Esophagus muscularis mucosa (tissue), 4 donors: Measurements from ENCODE around the gene GTPBP6. TPM values are rescaled to one million over a fixed set of nuclear protein-coding genes. Genes with fewer than 3 reads are reported as not detected.
"Not testable (repeated sequence)": the region's sequence is repeated elsewhere in the genome, so short reads cannot be mapped to it uniquely, and the experiment has no call there.

ENCODE experiments used
- DNase-seq: peaks from one replicate; pipeline ENCODE4 v3.0.0-alpha.2; 2017; ENCODE audit errors: extremely low spot score
- H3K27ac ChIP-seq, 4 donors: fragments of 200-600 bp; sonication (generic); replicated peaks in 1 of 4; 1 replicate in 3 of 4; 2 replicates in 1 of 4; pipeline ENCODE4 v1.5.1; 2016 to 2019; ENCODE audit warnings: mild to moderate bottlenecking in 1 of 4
- H3K27me3 ChIP-seq, 4 donors: fragments of 200-600 bp; sonication (generic); one replicate each; pipeline versions ENCODE4 v1.5.1 to v1.6.0; 2016 to 2019
- H3K36me3 ChIP-seq, 4 donors: fragments of 200-600 bp; sonication (generic); one replicate each; pipeline ENCODE4 v1.5.1; 2016 to 2019
- H3K4me1 ChIP-seq, 4 donors: fragments of 200-600 bp; sonication (generic); one replicate each; pipeline ENCODE4 v1.5.1; 2016 to 2019
- H3K4me3 ChIP-seq, 4 donors: fragments of 200-600 bp; sonication (generic); 1 replicate in 2 of 4; 2 replicates in 2 of 4; pipeline ENCODE4 v1.5.1; 2016 to 2019; ENCODE audit warnings: mild to moderate bottlenecking in 4 of 4, moderate library complexity in 1 of 4
- H3K9me3 ChIP-seq, 4 donors: fragments of 200-600 bp; sonication (generic); 1 replicate in 3 of 4; 2 replicates in 1 of 4; pipeline ENCODE4 v1.5.1; 2016 to 2019
- CTCF ChIP-seq, 3 experiments: fragments of 200-600 bp in 2 of 3; fragments of 450-650 bp in 1 of 3; sonication (generic) in 2 of 3; IDR thresholded peaks; one replicate each; pipeline ENCODE4 v1.5.1; 2017 to 2019; ENCODE audit warnings: antibody characterized with exemption in 3 of 3, mild to moderate bottlenecking in 2 of 3, moderate library complexity in 1 of 3
- EP300 ChIP-seq: sonication (generic); formaldehyde crosslinking; IDR thresholded peaks from one replicate; pipeline ENCODE4 v1.6.1; 2017; ENCODE audit warnings: antibody characterized with exemption
- POLR2A ChIP-seq: fragments of 450-650 bp; IDR thresholded peaks from one replicate; pipeline ENCODE4 v1.6.1; 2017; ENCODE audit warnings: antibody characterized with exemption, moderate library complexity, mild to moderate bottlenecking, low read depth
- POLR2AphosphoS5 ChIP-seq, 2 donors: sonication (generic); formaldehyde crosslinking; IDR thresholded peaks; one replicate each; pipeline ENCODE4 v1.6.1; 2017; ENCODE audit warnings: antibody characterized with exemption in 2 of 2
- WGBS: methylation state at CpG from one replicate; pipeline ENCODE4 v1.1.5; 2018; 5-methylcytosine and 5-hydroxymethylcytosine counted together
- intact Hi-C: fragments of 100-400 bp; cut with DNase I; formaldehyde crosslinking; loops from one replicate; pipeline ENCODE4 v1.15.1; 2023
- total RNA-seq, 4 donors: library from RNA; depleted of rRNA; stranded (reverse); fragments of >200 nt; gene quantifications; one replicate each; pipeline versions ENCODE4 v1.1.0 to v1.2.1, GENCODE V29; 2016

GTPBP6 gene
- total RNA-seq, 4 donors from 2014 or later: 31.6 to 61.4 (median 55.5) TPM

- no peaks in the 10 kb centered on the region for H3K4me1 ChIP-seq
- no peaks in the 10 kb centered on the region for H3K27me3 ChIP-seq
- DNase-seq: no peak
- H3K36me3 ChIP-seq: peaks cover 56 to 98% (median 82%) of the 10 kb centered on the region in 4 donors
- H3K4me3 ChIP-seq: no peak overlapping the region
- no peak overlapping the region for H3K27ac ChIP-seq
- intact Hi-C loops: no loop called here
- TF ChIP-seq CTCF (IDR thresholded peaks at IDR 0.05) (no peak), POLR2A (no peak), EP300 (no peak), POLR2AphosphoS5 (IDR thresholded peaks at IDR 0.05) (no peak)
- H3K9me3 ChIP-seq: no peaks in the 10 kb centered on the region
- WGBS: 96% methylated on average over 23 of the region's 58 CpGs
Observed at GRCh38 chrX:307261-308111, 11.1 kb downstream of the GTPBP6 start.

- WGBS: 85% methylated on average over 3 of the region's 3 CpGs
- DNase-seq, H3K27ac ChIP-seq, H3K9me3 ChIP-seq, H3K4me1 ChIP-seq, H3K4me3 ChIP-seq, intact Hi-C loops, H3K27me3 ChIP-seq: not testable (repeated sequence)
- peaks cover 50 to 98% (median 79%) of the 10 kb centered on the region in 4 donors for H3K36me3 ChIP-seq
Observed at GRCh38 chrX:306614-307251, 11.9 kb downstream of the GTPBP6 start.

GRCh38 chrX:305781-306613 lies 12.6 kb downstream of the GTPBP6 start:
- H3K27me3 ChIP-seq, H3K27ac ChIP-seq, H3K4me3 ChIP-seq, H3K4me1 ChIP-seq, DNase-seq, H3K9me3 ChIP-seq, intact Hi-C loops: not testable (repeated sequence)
- H3K36me3 ChIP-seq: peaks cover 42 to 98% (median 77%) of the 10 kb centered on the region in 4 donors
- WGBS: 91% methylated on average over 12 of the region's 12 CpGs

GRCh38 chrX:302975-303374 lies 15.6 kb downstream of the GTPBP6 start:
- Histone ChIP-seq H3K27ac (no peak overlapping the region), H3K9me3 (no peaks in the 10 kb centered on the region), H3K27me3 (no peaks in the 10 kb centered on the region), H3K4me3 (no peak overlapping the region), H3K36me3 (peaks cover 27 to 91% (median 54%) of the 10 kb centered on the region in 4 donors), H3K4me1 (no peaks in the 10 kb centered on the region)
- no peak for TF ChIP-seq POLR2AphosphoS5 (IDR thresholded peaks at IDR 0.05)
- no peak for TF ChIP-seq CTCF (IDR thresholded peaks at IDR 0.05)
- no peak for TF ChIP-seq POLR2A
- no peak for TF ChIP-seq EP300
- 97% methylated on average over 19 of the region's 19 CpGs for WGBS
- no peak for DNase-seq
- intact Hi-C loops: no loop called here

GRCh38 chrX:300334-300733 lies 18.3 kb downstream of the GTPBP6 start:
- Histone ChIP-seq H3K4me1 (no peaks in the 10 kb centered on the region), H3K27me3 (no peaks in the 10 kb centered on the region), H3K9me3 (no peaks in the 10 kb centered on the region), H3K36me3 (peaks cover 6 to 75% (median 30%) of the 10 kb centered on the region in 4 donors), H3K4me3 (no peak overlapping the region), H3K27ac (no peak overlapping the region)
- no peak for DNase-seq
- intact Hi-C loops: no loop called here
- TF ChIP-seq EP300: no peak
- no peak for TF ChIP-seq POLR2AphosphoS5 (IDR thresholded peaks at IDR 0.05)
- TF ChIP-seq CTCF (IDR thresholded peaks at IDR 0.05): no peak
- no peak for TF ChIP-seq POLR2A
- WGBS: 90% methylated on average over 8 of the region's 8 CpGs
